Upper lobe of right lung (tissue), 1 donor: Measurements from ENCODE around the gene BHLHA9. TPM values are rescaled to one million over a fixed set of nuclear protein-coding genes. Genes with fewer than 3 reads are reported as not detected.
A peak's percentile ranks its signal among the peaks of the same experiment; 100 is the strongest.

Experiments
- ATAC-seq: fragments of 200-7000 bp; cut with Tn5 transposase; one replicate; pipeline ENCODE4 v1.9.1; 2020; ENCODE audit warnings: mild to moderate bottlenecking, moderate library complexity
- DNase-seq: peaks from one replicate; pipeline ENCODE4 v3.0.0-alpha.2; 2020
- H3K27ac ChIP-seq: fragments of 200-600 bp; one replicate; pipeline ENCODE4 v1.8.0; 2022
- H3K27me3 ChIP-seq: fragments of 200-600 bp; one replicate; pipeline ENCODE4 v1.8.0; 2022; ENCODE audit warnings: mild to moderate bottlenecking
- H3K36me3 ChIP-seq: fragments of 200-600 bp; one replicate; pipeline ENCODE4 v1.8.0; 2022
- H3K4me1 ChIP-seq: fragments of 200-600 bp; one replicate; pipeline ENCODE4 v1.8.0; 2022
- H3K4me3 ChIP-seq: fragments of 200-600 bp; one replicate; pipeline ENCODE4 v1.8.0; 2022; ENCODE audit warnings: mild to moderate bottlenecking
- H3K9me3 ChIP-seq: fragments of 200-600 bp; one replicate; pipeline ENCODE4 v1.8.0; 2022
- CTCF ChIP-seq: fragments of 200-600 bp; IDR thresholded peaks from one replicate; pipeline ENCODE4 v1.8.0; 2022; ENCODE audit warnings: antibody characterized with exemption
- intact Hi-C: fragments of 100-400 bp; cut with DNase I; formaldehyde crosslinking; loops from one replicate; pipeline ENCODE4 v1.11.0; 2022
- total RNA-seq: library from RNA; stranded (reverse); fragmentation: NEBNext Ultra II Directional; extraction: Animal tissue kit (Norgen Biotek cat#: 25700); gene quantifications from one replicate; pipeline ENCODE4 v1.2.1, GENCODE V29; 2021
- donor health status: DM: no; HTN: yes; CAD: no; lungs with severe emphysema.

Gene BHLHA9
- total RNA-seq, 1 donor from 2014 or later, result not detected

- no peak for DNase-seq
- no peak overlapping the region for H3K4me3 ChIP-seq
- peaks cover 8% of the 10 kb centered on the region for H3K27me3 ChIP-seq
- H3K9me3 ChIP-seq, result no peaks in the 10 kb centered on the region
- intact Hi-C loops, result no loop called here
- TF ChIP-seq CTCF, result no peak
- H3K27ac ChIP-seq, result no peak overlapping the region
- H3K4me1 ChIP-seq, result no peaks in the 10 kb centered on the region
- H3K36me3 ChIP-seq, result no peaks in the 10 kb centered on the region
- ATAC-seq, result no peak
Observed at GRCh38 chr17:1226308-1226707, 43.9 kb upstream of the BHLHA9 start.

- no peak for TF ChIP-seq CTCF
- no peaks in the 10 kb centered on the region for H3K36me3 ChIP-seq
- ATAC-seq (no peak), DNase-seq (no peak)
- intact Hi-C loops, result no loop called here
- no peaks in the 10 kb centered on the region for H3K9me3 ChIP-seq
- H3K4me1 ChIP-seq, result peaks cover 7% of the 10 kb centered on the region
- no peak overlapping the region for H3K27ac ChIP-seq
- peak overlapping the region; percentile 62 for H3K4me3 ChIP-seq
- H3K27me3 ChIP-seq, result peaks cover 8% of the 10 kb centered on the region
Observed at GRCh38 chr17:1227365-1227764, 42.9 kb upstream of the BHLHA9 start.

GRCh38 chr17:1227917-1228780, 42.1 kb upstream of the BHLHA9 start:
- no peak for TF ChIP-seq CTCF
- DNase-seq (peak; percentile 73), ATAC-seq (peak; percentile 1)
- Histone ChIP-seq H3K9me3 (no peaks in the 10 kb centered on the region), H3K36me3 (no peaks in the 10 kb centered on the region), H3K4me1 (peaks cover 14% of the 10 kb centered on the region), H3K27me3 (peaks cover 8% of the 10 kb centered on the region), H3K27ac (peak overlapping the region; percentile 55), H3K4me3 (peak overlapping the region; percentile 62)
- intact Hi-C loops, result no loop called here

GRCh38 chr17:1228781-1229348, 41.4 kb upstream of the BHLHA9 start:
- peak; percentile 2 for ATAC-seq
- H3K4me3 ChIP-seq, result peak overlapping the region; percentile 62
- H3K27ac ChIP-seq, result peak overlapping the region; percentile 55
- intact Hi-C loops, result no loop called here
- no peak for TF ChIP-seq CTCF
- no peak for DNase-seq
- peaks cover 14% of the 10 kb centered on the region for H3K4me1 ChIP-seq
- H3K9me3 ChIP-seq, result no peaks in the 10 kb centered on the region
- H3K27me3 ChIP-seq, result peaks cover 8% of the 10 kb centered on the region
- no peaks in the 10 kb centered on the region for H3K36me3 ChIP-seq

GRCh38 chr17:1229349-1229899, 40.8 kb upstream of the BHLHA9 start:
- Histone ChIP-seq H3K9me3 (no peaks in the 10 kb centered on the region), H3K4me1 (peaks cover 14% of the 10 kb centered on the region), H3K36me3 (no peaks in the 10 kb centered on the region), H3K4me3 (peak overlapping the region; percentile 62), H3K27me3 (peaks cover 8% of the 10 kb centered on the region), H3K27ac (peak overlapping the region; percentile 55)
- intact Hi-C loops, result no loop called here
- TF ChIP-seq CTCF, result no peak
- ATAC-seq, result peak; percentile 87
- DNase-seq, result peak; percentile 93
